ENCODE results near the gene MUSK.

The MUSK gene

GRCh38 chr9:110776221-110776620, 107.6 kb downstream of the MUSK start:
- no peaks in the 10 kb centered on the region for H3K27me3 ChIP-seq (ENCODE audit: insufficient read depth, low read length, poor library complexity)
- no peak for TF ChIP-seq EZH2 (IDR thresholded peaks at IDR 0.05; ENCODE audit: borderline replicate concordance, low read depth, low read length, severe bottlenecking)
- no peak for TF ChIP-seq CTCF (IDR thresholded peaks at IDR 0.05; ENCODE audit: borderline replicate concordance, extremely low read depth, low read length, poor library complexity, severe bottlenecking)
- H3K36me3 ChIP-seq (ENCODE audit: insufficient read depth, low read length): no peaks in the 10 kb centered on the region
- no peaks in the 10 kb centered on the region for H4K20me1 ChIP-seq (ENCODE audit: insufficient read depth, low read length)
- H3K4me2 ChIP-seq (ENCODE audit: insufficient read depth, low read length): no peak overlapping the region
- no peak overlapping the region for H3K27ac ChIP-seq (ENCODE audit: low read length)
- no peak overlapping the region for H3K4me3 ChIP-seq (ENCODE audit: low read depth in 1 of 2, low read length in 2 of 2)
- H3K9ac ChIP-seq (ENCODE audit: low read depth, low read length): no peak overlapping the region
- no peak overlapping the region for H2AFZ ChIP-seq (ENCODE audit: low read depth, low read length)
- no peaks in the 10 kb centered on the region for H3K4me1 ChIP-seq (ENCODE audit: insufficient read depth, low read length)
- ATAC-seq (ENCODE audit: insufficient read depth, low read depth): no peak
- H3K79me2 ChIP-seq (ENCODE audit: insufficient read depth, low read length): no peaks in the 10 kb centered on the region
- H3K9me3 ChIP-seq (ENCODE audit: insufficient read depth, low read length, severe bottlenecking): no peaks in the 10 kb centered on the region
- no peak for DNase-seq

- Histone ChIP-seq H3K27me3 (ENCODE audit: insufficient read depth, low read length, poor library complexity) (no peaks in the 10 kb centered on the region), H3K4me1 (ENCODE audit: insufficient read depth, low read length) (no peaks in the 10 kb centered on the region), H3K9me3 (ENCODE audit: insufficient read depth, low read length, severe bottlenecking) (no peaks in the 10 kb centered on the region), H2AFZ (ENCODE audit: low read depth, low read length) (no peak overlapping the region), H3K36me3 (ENCODE audit: insufficient read depth, low read length) (no peaks in the 10 kb centered on the region), H4K20me1 (ENCODE audit: insufficient read depth, low read length) (no peaks in the 10 kb centered on the region), H3K4me2 (ENCODE audit: insufficient read depth, low read length) (no peak overlapping the region), H3K4me3 (ENCODE audit: low read depth in 1 of 2, low read length in 2 of 2) (no peak overlapping the region), H3K9ac (ENCODE audit: low read depth, low read length) (no peak overlapping the region), H3K27ac (ENCODE audit: low read length) (no peak overlapping the region), H3K79me2 (ENCODE audit: insufficient read depth, low read length) (no peaks in the 10 kb centered on the region)
- no peak for DNase-seq
- no peak for TF ChIP-seq EZH2 (IDR thresholded peaks at IDR 0.05; ENCODE audit: borderline replicate concordance, low read depth, low read length, severe bottlenecking)
- TF ChIP-seq CTCF (IDR thresholded peaks at IDR 0.05; ENCODE audit: borderline replicate concordance, extremely low read depth, low read length, poor library complexity, severe bottlenecking): no peak
- ATAC-seq (ENCODE audit: insufficient read depth, low read depth): no peak
These were observed 108.7 kb downstream of the MUSK start for GRCh38 chr9:110777196-110777875.

GRCh38 chr9:110777876-110778215, 109.3 kb downstream of the MUSK start:
- no peak for TF ChIP-seq EZH2 (IDR thresholded peaks at IDR 0.05; ENCODE audit: borderline replicate concordance, low read depth, low read length, severe bottlenecking)
- no peak for TF ChIP-seq CTCF (IDR thresholded peaks at IDR 0.05; ENCODE audit: borderline replicate concordance, extremely low read depth, low read length, poor library complexity, severe bottlenecking)
- H3K27me3 ChIP-seq (ENCODE audit: insufficient read depth, low read length, poor library complexity): no peaks in the 10 kb centered on the region
- H2AFZ ChIP-seq (ENCODE audit: low read depth, low read length): no peak overlapping the region
- no peaks in the 10 kb centered on the region for H3K9me3 ChIP-seq (ENCODE audit: insufficient read depth, low read length, severe bottlenecking)
- no peak for DNase-seq
- H3K4me1 ChIP-seq (ENCODE audit: insufficient read depth, low read length): no peaks in the 10 kb centered on the region
- no peak overlapping the region for H3K27ac ChIP-seq (ENCODE audit: low read length)
- H3K4me2 ChIP-seq (ENCODE audit: insufficient read depth, low read length): no peak overlapping the region
- H4K20me1 ChIP-seq (ENCODE audit: insufficient read depth, low read length): no peaks in the 10 kb centered on the region
- no peak overlapping the region for H3K4me3 ChIP-seq (ENCODE audit: low read depth in 1 of 2, low read length in 2 of 2)
- no peak overlapping the region for H3K9ac ChIP-seq (ENCODE audit: low read depth, low read length)
- no peaks in the 10 kb centered on the region for H3K36me3 ChIP-seq (ENCODE audit: insufficient read depth, low read length)
- ATAC-seq (ENCODE audit: insufficient read depth, low read depth): no peak
- H3K79me2 ChIP-seq (ENCODE audit: insufficient read depth, low read length): no peaks in the 10 kb centered on the region
